GM21717 (cell line): ENCODE results near the gene SHLD3.
"Not testable (repeated sequence)": the region's sequence is repeated elsewhere in the genome, so short reads cannot be mapped to it uniquely, and the experiment has no call there.

Source experiments
- ATAC-seq: cut with Tn5 transposase; IDR thresholded peaks from one replicate; pipeline ENCODE4 v1.9.1; 2021; ENCODE audit warnings: mild to moderate bottlenecking, moderate library complexity; ENCODE audit not compliant: unreplicated experiment

Gene SHLD3

DNA sequence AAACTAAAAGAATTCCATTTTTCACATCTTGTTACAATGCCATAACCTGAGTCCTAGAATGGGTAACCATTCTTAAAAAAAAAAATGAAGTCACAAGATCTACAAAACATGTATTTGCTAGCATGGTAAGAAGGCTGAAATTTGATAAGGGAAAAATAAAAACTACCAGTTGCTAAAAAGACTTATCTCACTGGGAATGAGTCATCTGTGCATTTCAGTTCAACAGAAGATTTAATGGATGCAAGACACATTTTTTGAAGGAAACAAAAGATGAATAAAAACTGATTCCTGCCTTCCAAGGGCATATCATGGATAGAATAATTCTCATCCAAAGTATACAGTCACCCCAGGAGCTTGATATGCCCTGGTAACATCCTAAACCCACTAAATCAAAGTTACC lies 49.9 kb downstream of the SHLD3 start:
- ATAC-seq, result no peak

- not testable (repeated sequence) for ATAC-seq
Measured at GRCh38 chr5:65676056-65676455, 51.2 kb downstream of the SHLD3 start.
